PC-3 (cell line): ENCODE results near the gene PLA2G2E. TPM values are rescaled to one million over a fixed set of nuclear protein-coding genes. Genes with fewer than 3 reads are reported as not detected.
A peak's percentile ranks its signal among the peaks of the same experiment; 100 is the strongest.

Source experiments
- ATAC-seq: fragments of 200-7000 bp; cut with Tn5 transposase; 2 replicates; pipeline ENCODE4 v1.9.1; 2020; ENCODE audit warnings: mild to moderate bottlenecking, moderate library complexity
- BruUV-seq: library from RNA; stranded (reverse); fragments of 400-500 nt; replicated peaks from 2 replicates; lab custom pipeline; 2021; lab: Mats Ljungman, UMichigan
- CTCF ChIA-PET: fragments of 300-600 bp; sonication (Branson Sonifier 250); formaldehyde crosslinking; loops from one replicate; lab custom pipeline; 2022; ENCODE audit warnings: antibody characterized with exemption; lab: Charles Lee
- POLR2A ChIA-PET: fragments of 300-600 bp; sonication (Branson Sonifier 250); formaldehyde crosslinking; loops from one replicate; lab custom pipeline; 2022; ENCODE audit warnings: antibody characterized with exemption; ENCODE audit not compliant: unreplicated experiment; lab: Charles Lee
- DNase-seq: peaks from one replicate; pipeline ENCODE4 v3.0.0-alpha.2; 2015
- H2AFZ ChIP-seq: fragments of 300-600 bp; sonication (generic); 2 replicates; pipeline ENCODE4 v1.6.0; 2016; ENCODE audit warnings: antibody characterized with exemption, low read length
- H3F3A ChIP-seq: fragments of 300-600 bp; sonication (generic); one replicate; pipeline ENCODE4 v1.6.0; 2017; ENCODE audit warnings: antibody characterized with exemption, low read length, control low read depth, mild to moderate bottlenecking; ENCODE audit not compliant: unreplicated experiment
- H3K27ac ChIP-seq: fragments of 300-600 bp; sonication (generic); 2 replicates; pipeline ENCODE4 v1.5.1; 2016; ENCODE audit warnings: mild to moderate bottlenecking, low read length
- H3K27me3 ChIP-seq: fragments of 300-600 bp; sonication (generic); 2 replicates; pipeline ENCODE4 v1.6.1; 2016; ENCODE audit warnings: low read length, mixed read lengths
- H3K36me3 ChIP-seq: fragments of 300-600 bp; sonication (generic); 2 replicates; pipeline ENCODE4 v1.6.1; 2016; ENCODE audit warnings: low read depth, mixed run types, low read length, mixed read lengths
- H3K4me1 ChIP-seq: fragments of 300-600 bp; sonication (generic); 2 replicates; pipeline ENCODE4 v1.5.1; 2016; ENCODE audit warnings: low read length; ENCODE audit not compliant: insufficient read depth
- H3K4me2 ChIP-seq: fragments of 300-600 bp; sonication (generic); 2 replicates; pipeline ENCODE4 v1.6.0; 2016; ENCODE audit warnings: low read length
- H3K4me3 ChIP-seq: fragments of 300-600 bp; sonication (generic); 2 replicates; pipeline ENCODE4 v1.5.1; 2016; ENCODE audit warnings: mild to moderate bottlenecking, low read length, mixed read lengths
- H3K79me2 ChIP-seq: fragments of 300-600 bp; sonication (generic); 2 replicates; pipeline ENCODE4 v1.6.1; 2017; ENCODE audit warnings: low read length, mixed read lengths
- H3K9ac ChIP-seq: fragments of 300-600 bp; sonication (generic); 2 replicates; pipeline ENCODE4 v1.6.0; 2016; ENCODE audit warnings: mild to moderate bottlenecking, low read length
- H3K9me2 ChIP-seq: fragments of 300-600 bp; sonication (generic); replicated peaks from 2 replicates; pipeline ENCODE4 v1.6.1; 2016; ENCODE audit warnings: mixed run types, low read length, mixed read lengths
- H3K9me3 ChIP-seq: fragments of 300-600 bp; sonication (generic); 2 replicates; pipeline ENCODE4 v1.6.1; 2016; ENCODE audit warnings: low read length, mixed read lengths
- H4K20me1 ChIP-seq: fragments of 300-600 bp; sonication (generic); 2 replicates; pipeline ENCODE4 v1.6.1; 2016; ENCODE audit warnings: low read length, mixed read lengths
- EZH2 ChIP-seq: fragments of 300-600 bp; sonication (generic); IDR thresholded peaks from one replicate; pipeline ENCODE4 v1.6.1; 2017; ENCODE audit warnings: antibody characterized with exemption, mild to moderate bottlenecking, low read length; ENCODE audit not compliant: unreplicated experiment
- EZH2phosphoT487 ChIP-seq: fragments of 300-600 bp; sonication (generic); IDR thresholded peaks from 2 replicates; pipeline ENCODE4 v1.6.1; 2018; ENCODE audit warnings: mild to moderate bottlenecking, antibody characterized with exemption, low read length, borderline replicate concordance
- intact Hi-C: fragments of 100-400 bp; cut with micrococcal nuclease; formaldehyde crosslinking; loops from 2 replicates; pipeline ENCODE4 v1.9.0; 2023
- total RNA-seq: library from RNA; depleted of rRNA; stranded (reverse); fragments of >200 nt; gene quantifications from 2 replicates; pipeline ENCODE4 v1.2.3, GENCODE V29; 2014
- TF ChIP-seq, protein P1 (sequence below): fragments of 300-600 bp; sonication (generic); conservative IDR thresholded peaks from 2 replicates; pipeline ENCODE4 v1.5.1; 2017; ENCODE audit warnings: antibody characterized with exemption, low read depth, mild to moderate bottlenecking, low read length

Gene PLA2G2E
- total RNA-seq, 1 experiment from 2014 or later = not detected

DNA sequence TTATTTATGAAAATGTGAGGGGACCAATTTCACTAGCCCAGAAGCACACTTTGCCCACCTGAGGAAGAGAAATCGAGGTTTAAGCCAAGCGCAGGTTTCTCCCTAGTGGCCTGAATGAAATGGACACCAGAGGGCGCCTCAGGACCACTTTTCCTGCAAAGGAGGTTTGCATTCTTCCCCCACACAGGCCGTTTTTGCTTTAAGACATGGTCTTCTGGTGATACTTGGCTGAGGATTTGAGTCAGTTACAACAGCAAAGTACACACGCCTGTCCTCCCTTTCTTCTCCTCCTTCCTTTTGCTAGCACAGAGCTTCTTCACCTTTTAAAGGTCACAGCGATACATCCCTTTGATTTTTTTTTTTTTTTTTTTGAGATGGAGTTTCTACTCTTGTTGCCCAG is 5.4 kb downstream of the PLA2G2E start:
- ChIA-PET POLR2A (no interaction called here), CTCF (interaction anchor here (0.8 kb wide), 1 partner anchor 14 kb away, joined by 15 read pairs; no protein-coding TSS in a partner anchor)
- Histone ChIP-seq H3K79me2 (no peaks in the 10 kb centered on the region), H3K27me3 (no peaks in the 10 kb centered on the region), H3K9ac (no peak overlapping the region), H3K4me1 (no peaks in the 10 kb centered on the region), H3F3A (no peaks in the 10 kb centered on the region), H3K4me2 (no peak overlapping the region), H3K36me3 (peaks cover 8% of the 10 kb centered on the region), H3K4me3 (no peak overlapping the region), H3K9me2 (no peaks in the 10 kb centered on the region), H4K20me1 (no peaks in the 10 kb centered on the region), H3K27ac (no peak overlapping the region), H2AFZ (no peak overlapping the region), H3K9me3 (no peaks in the 10 kb centered on the region)
- TF ChIP-seq, protein P1, sequence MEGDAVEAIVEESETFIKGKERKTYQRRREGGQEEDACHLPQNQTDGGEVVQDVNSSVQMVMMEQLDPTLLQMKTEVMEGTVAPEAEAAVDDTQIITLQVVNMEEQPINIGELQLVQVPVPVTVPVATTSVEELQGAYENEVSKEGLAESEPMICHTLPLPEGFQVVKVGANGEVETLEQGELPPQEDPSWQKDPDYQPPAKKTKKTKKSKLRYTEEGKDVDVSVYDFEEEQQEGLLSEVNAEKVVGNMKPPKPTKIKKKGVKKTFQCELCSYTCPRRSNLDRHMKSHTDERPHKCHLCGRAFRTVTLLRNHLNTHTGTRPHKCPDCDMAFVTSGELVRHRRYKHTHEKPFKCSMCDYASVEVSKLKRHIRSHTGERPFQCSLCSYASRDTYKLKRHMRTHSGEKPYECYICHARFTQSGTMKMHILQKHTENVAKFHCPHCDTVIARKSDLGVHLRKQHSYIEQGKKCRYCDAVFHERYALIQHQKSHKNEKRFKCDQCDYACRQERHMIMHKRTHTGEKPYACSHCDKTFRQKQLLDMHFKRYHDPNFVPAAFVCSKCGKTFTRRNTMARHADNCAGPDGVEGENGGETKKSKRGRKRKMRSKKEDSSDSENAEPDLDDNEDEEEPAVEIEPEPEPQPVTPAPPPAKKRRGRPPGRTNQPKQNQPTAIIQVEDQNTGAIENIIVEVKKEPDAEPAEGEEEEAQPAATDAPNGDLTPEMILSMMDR = peak; percentile 96
- no peak for TF ChIP-seq EZH2phosphoT487
- TF ChIP-seq EZH2 = no peak
- DNase-seq (peak; percentile 89), ATAC-seq (peak; percentile 74)
- intact Hi-C loops = loop anchor here (1.0 to 10.0 kb wide), 4 partner anchors 57 to 577 kb away; no protein-coding TSS in a partner anchor
- BruUV-seq = no TSS peak

DNA sequence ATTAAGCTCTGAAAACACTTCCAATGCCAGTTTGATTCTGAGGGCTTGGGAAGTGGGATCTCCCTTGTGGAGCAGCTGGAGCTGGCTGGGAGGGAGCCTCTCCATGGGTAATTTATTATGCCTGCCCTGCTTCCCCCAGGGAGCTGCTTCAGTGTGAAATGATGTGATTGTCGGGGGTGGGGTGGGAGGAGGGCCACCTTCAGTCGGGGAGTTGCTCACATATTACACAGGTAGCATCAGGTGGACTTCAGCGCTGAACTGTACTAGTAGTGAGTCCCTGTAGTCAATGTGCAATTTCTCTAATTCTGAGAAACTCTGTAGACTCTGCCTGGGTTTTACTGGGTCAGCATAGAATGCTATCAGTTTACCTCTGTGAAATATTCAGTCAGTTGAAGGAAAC is 12.8 kb downstream of the PLA2G2E start:
- CTCF ChIA-PET = no interaction called here
- intact Hi-C loops = loop anchor here (10.0 kb wide), 1 partner anchor 584 kb away; no protein-coding TSS in a partner anchor

DNA sequence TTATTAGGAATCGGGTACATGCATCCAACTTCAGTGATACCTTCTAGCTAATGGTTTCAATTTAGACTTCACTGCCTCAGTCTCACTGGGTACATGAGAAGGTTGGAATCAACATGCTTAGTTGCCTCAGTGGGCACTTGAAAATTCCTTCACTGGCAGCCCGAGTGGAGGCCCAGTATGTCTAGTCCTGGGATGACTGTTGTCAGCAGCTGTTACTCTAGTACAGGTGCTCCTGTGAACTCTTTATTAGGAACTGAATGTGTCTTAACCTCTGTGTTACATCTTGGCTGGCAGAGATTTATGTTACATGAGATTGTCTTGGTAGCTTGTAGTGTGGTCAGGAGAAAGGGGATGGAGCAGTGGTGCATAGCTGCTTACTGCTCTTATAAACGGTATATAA is 13.4 kb downstream of the PLA2G2E start:
- H3K4me2 ChIP-seq = no peak overlapping the region
- no peaks in the 10 kb centered on the region for H3K9me3 ChIP-seq
- H3K27me3 ChIP-seq = no peaks in the 10 kb centered on the region
- H2AFZ ChIP-seq = no peak overlapping the region
- H3K79me2 ChIP-seq = peaks cover 8% of the 10 kb centered on the region
- no peak overlapping the region for H3K27ac ChIP-seq
- ATAC-seq (no peak), DNase-seq (no peak)
- peaks cover 78% of the 10 kb centered on the region for H3K36me3 ChIP-seq
- no peaks in the 10 kb centered on the region for H4K20me1 ChIP-seq
- peaks cover 3% of the 10 kb centered on the region for H3K4me1 ChIP-seq
- no TSS peak for BruUV-seq
- H3K4me3 ChIP-seq = no peak overlapping the region
- H3K9ac ChIP-seq = no peak overlapping the region
- no peaks in the 10 kb centered on the region for H3K9me2 ChIP-seq
- ChIA-PET POLR2A (no interaction called here), CTCF (no interaction called here)
- no peak for TF ChIP-seq EZH2phosphoT487
- TF ChIP-seq, protein P1 = no peak
- intact Hi-C loops = loop anchor here (10.0 kb wide), 1 partner anchor 585 kb away; no protein-coding TSS in a partner anchor
- H3F3A ChIP-seq = no peaks in the 10 kb centered on the region

More for the DNA sequence above, 12.8 kb downstream of the PLA2G2E start:
- H2AFZ ChIP-seq = no peak overlapping the region
- H3K4me1 ChIP-seq = no peaks in the 10 kb centered on the region
- TF ChIP-seq, protein P1 = no peak
- DNase-seq (no peak), ATAC-seq (no peak)
- H3K9me3 ChIP-seq = no peaks in the 10 kb centered on the region
- H3K36me3 ChIP-seq = peaks cover 74% of the 10 kb centered on the region
- no peak overlapping the region for H3K4me2 ChIP-seq
- no peaks in the 10 kb centered on the region for H3K9me2 ChIP-seq
- H3K79me2 ChIP-seq = peaks cover 6% of the 10 kb centered on the region; the same call in 1 of the 2 replicates
- H4K20me1 ChIP-seq = no peaks in the 10 kb centered on the region
- no peak overlapping the region for H3K27ac ChIP-seq
- no peaks in the 10 kb centered on the region for H3K27me3 ChIP-seq
- H3K4me3 ChIP-seq = no peak overlapping the region
- BruUV-seq = no TSS peak
- POLR2A ChIA-PET = no interaction called here
- H3F3A ChIP-seq = no peaks in the 10 kb centered on the region
- no peak overlapping the region for H3K9ac ChIP-seq
